ENCODE measurements around the gene SNRNP35. TPM values are rescaled to one million over a fixed set of nuclear protein-coding genes. Genes with fewer than 3 reads are reported as not detected.
"Not testable (repeated sequence)": the region's sequence is repeated elsewhere in the genome, so short reads cannot be mapped to it uniquely, and the experiment has no call there.

SNRNP35 gene
- total RNA-seq, 3 donors from 2014 or later (not counting 1 experiment from before 2014, with no cell fraction given) = 25.6 to 34.8 (median 28.7) TPM

DNA sequence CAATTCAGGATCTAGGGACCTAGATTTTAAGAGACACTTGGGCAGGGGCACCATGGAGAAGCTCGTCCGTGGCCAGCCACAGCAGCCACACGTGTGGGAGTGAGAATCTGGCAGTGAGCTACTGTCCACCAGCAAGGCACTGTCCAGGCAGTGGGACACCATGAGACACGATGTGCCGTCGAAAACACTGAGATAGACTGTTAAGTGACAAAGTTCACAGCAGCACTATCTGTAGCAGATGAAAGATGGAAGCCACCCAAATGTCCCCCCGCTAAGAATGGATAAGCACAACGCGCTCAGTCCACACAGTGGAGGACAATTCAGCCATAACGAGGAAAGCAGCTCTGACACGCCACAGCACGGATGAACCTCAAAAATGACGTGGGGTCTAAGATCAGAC lies 55.9 kb downstream of the SNRNP35 start:
- no peaks in the 10 kb centered on the region for H3K4me1 Mint-ChIP-seq
- TF ChIP-seq, protein P1, sequence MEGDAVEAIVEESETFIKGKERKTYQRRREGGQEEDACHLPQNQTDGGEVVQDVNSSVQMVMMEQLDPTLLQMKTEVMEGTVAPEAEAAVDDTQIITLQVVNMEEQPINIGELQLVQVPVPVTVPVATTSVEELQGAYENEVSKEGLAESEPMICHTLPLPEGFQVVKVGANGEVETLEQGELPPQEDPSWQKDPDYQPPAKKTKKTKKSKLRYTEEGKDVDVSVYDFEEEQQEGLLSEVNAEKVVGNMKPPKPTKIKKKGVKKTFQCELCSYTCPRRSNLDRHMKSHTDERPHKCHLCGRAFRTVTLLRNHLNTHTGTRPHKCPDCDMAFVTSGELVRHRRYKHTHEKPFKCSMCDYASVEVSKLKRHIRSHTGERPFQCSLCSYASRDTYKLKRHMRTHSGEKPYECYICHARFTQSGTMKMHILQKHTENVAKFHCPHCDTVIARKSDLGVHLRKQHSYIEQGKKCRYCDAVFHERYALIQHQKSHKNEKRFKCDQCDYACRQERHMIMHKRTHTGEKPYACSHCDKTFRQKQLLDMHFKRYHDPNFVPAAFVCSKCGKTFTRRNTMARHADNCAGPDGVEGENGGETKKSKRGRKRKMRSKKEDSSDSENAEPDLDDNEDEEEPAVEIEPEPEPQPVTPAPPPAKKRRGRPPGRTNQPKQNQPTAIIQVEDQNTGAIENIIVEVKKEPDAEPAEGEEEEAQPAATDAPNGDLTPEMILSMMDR (IDR thresholded peaks at IDR 0.05) = no peak
- H3K36me3 Mint-ChIP-seq = no peaks in the 10 kb centered on the region
- 90% methylated on average over 13 of the region's 13 CpGs for WGBS (ENCODE audit: insufficient coverage)
- DNase-seq = no peak
- H3K9me3 Mint-ChIP-seq = no peaks in the 10 kb centered on the region
- no peaks in the 10 kb centered on the region for H3K36me3 ChIP-seq (ENCODE audit: control insufficient read depth, insufficient read depth, low read length)
- no peaks in the 10 kb centered on the region for H3K27me3 Mint-ChIP-seq (ENCODE audit: low read depth in 2 of 2)
- no peak overlapping the region for H3K4me3 Mint-ChIP-seq
- no peaks in the 10 kb centered on the region for H3K4me1 ChIP-seq (ENCODE audit: control insufficient read depth, insufficient read depth, low read length)
- H3K4me3 ChIP-seq (ENCODE audit: low read length) = no peak overlapping the region
- no peaks in the 10 kb centered on the region for H3K27me3 ChIP-seq (ENCODE audit: control insufficient read depth, insufficient read depth, low read length)
- no peak for ATAC-seq
- intact Hi-C loops (cut with micrococcal nuclease) = no loop called here
- H3K27ac Mint-ChIP-seq = no peak overlapping the region
- H3K27ac ChIP-seq (ENCODE audit: low read length) = no peak overlapping the region
- no peaks in the 10 kb centered on the region for H3K9me3 ChIP-seq (ENCODE audit: control insufficient read depth, insufficient read depth, low read length)

DNA sequence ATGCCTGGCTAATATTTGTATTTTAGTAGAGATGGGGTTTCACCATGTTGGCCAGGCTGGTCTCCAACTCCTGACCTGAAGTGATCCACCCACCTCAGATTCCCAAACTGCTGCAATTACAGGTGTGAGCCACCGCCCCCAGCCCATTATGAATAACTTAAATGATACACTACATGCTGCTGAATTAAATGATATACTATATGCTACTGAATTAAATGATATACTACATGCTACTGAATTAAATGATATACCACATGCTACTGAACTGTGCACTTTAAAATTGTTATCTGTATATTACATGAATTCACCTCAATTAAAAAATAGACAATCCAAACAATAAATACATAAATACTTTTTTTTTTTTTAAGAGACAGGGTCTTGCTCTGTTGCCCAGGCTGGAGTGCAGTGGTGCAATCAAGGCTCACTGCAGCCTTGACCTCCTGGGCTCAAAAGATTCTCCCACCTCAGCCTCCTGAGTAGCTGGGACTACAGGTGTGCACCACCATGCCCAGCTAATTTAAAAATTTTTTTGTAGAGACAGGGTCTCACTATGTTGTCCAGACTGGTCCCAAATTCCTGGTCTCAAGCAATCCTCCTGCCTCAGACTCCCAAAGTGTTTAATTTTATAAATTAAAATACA lies 56.8 kb downstream of the SNRNP35 start:
- H3K4me3 Mint-ChIP-seq; H3K9me3 Mint-ChIP-seq; H3K27ac Mint-ChIP-seq; H3K4me1 ChIP-seq (ENCODE audit: control insufficient read depth, insufficient read depth, low read length); H3K36me3 ChIP-seq (ENCODE audit: control insufficient read depth, insufficient read depth, low read length); H3K36me3 Mint-ChIP-seq; H3K27me3 Mint-ChIP-seq (ENCODE audit: low read depth in 2 of 2); H3K27ac ChIP-seq (ENCODE audit: low read length); intact Hi-C loops (cut with micrococcal nuclease); H3K4me3 ChIP-seq (ENCODE audit: low read length); DNase-seq; H3K4me1 Mint-ChIP-seq; H3K9me3 ChIP-seq (ENCODE audit: control insufficient read depth, insufficient read depth, low read length); H3K27me3 ChIP-seq (ENCODE audit: control insufficient read depth, insufficient read depth, low read length); ATAC-seq: not testable (repeated sequence)
- no CpG with 5 or more reads among the region's 1 CpG for WGBS (ENCODE audit: insufficient coverage)

DNA sequence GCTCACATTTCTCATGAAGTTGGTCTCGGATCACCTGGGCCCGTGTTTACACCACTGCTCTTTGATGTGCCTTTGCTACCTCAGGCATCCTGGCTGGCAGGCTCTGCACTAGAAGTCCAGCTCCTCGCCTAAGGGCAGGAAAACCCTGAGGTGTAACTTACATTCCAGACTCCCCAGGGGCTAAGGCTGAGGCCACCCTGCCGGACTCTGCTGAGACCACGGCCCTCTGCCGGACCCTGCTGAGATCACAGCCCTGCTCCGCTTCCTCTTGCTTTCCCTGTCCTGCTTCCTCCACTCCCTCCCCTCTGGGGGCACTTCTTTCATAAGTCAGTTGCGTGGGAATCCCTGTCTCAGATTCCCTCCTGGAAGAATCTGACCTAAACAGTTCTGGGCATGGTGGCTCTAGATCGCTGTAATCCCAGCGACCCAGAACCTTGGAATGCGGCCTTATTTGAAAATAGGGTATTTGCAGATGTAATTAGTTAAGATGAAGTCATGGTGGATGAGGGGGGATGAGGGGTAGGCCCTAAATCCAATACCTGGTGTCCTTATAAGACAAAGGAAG lies 58.4 kb downstream of the SNRNP35 start:
- no peaks in the 10 kb centered on the region for H3K4me1 ChIP-seq (ENCODE audit: control insufficient read depth, insufficient read depth, low read length)
- H3K4me1 Mint-ChIP-seq = no peaks in the 10 kb centered on the region
- H3K36me3 ChIP-seq (ENCODE audit: control insufficient read depth, insufficient read depth, low read length) = no peaks in the 10 kb centered on the region
- WGBS (ENCODE audit: insufficient coverage) = 95% methylated on average over 11 of the region's 11 CpGs
- no peaks in the 10 kb centered on the region for H3K36me3 Mint-ChIP-seq
- no peak overlapping the region for H3K4me3 Mint-ChIP-seq
- no peaks in the 10 kb centered on the region for H3K27me3 Mint-ChIP-seq (ENCODE audit: low read depth in 2 of 2)
- no peaks in the 10 kb centered on the region for H3K9me3 Mint-ChIP-seq
- H3K27me3 ChIP-seq (ENCODE audit: control insufficient read depth, insufficient read depth, low read length) = no peaks in the 10 kb centered on the region
- DNase-seq (no peak), ATAC-seq (no peak)
- H3K27ac ChIP-seq (ENCODE audit: low read length) = no peak overlapping the region
- TF ChIP-seq, protein P1 (IDR thresholded peaks at IDR 0.05) = no peak
- intact Hi-C loops (cut with micrococcal nuclease) = no loop called here
- no peak overlapping the region for H3K4me3 ChIP-seq (ENCODE audit: low read length)
- no peaks in the 10 kb centered on the region for H3K9me3 ChIP-seq (ENCODE audit: control insufficient read depth, insufficient read depth, low read length)
- H3K27ac Mint-ChIP-seq = no peak overlapping the region

Other genes starting within 250 kb of the SNRNP35 start
- 100 to 1,000 TPM in 2 of 3 donors, 10 to 100 TPM in 1; 97.6 to 114 (median 109) TPM for gene MPHOSPH9, start 225.0 kb upstream of the SNRNP35 start, total RNA-seq
- 10 to 100 TPM; 16.2 to 18.5 (median 17.0) TPM for gene MTRFR, start 224.7 kb upstream of the SNRNP35 start, total RNA-seq
- 10 to 100 TPM in 2 of 3 donors, 1 to 10 TPM in 1; 8.2 to 13.3 (median 11.6) TPM for gene CDK2AP1, start 186.3 kb upstream of the SNRNP35 start, total RNA-seq
- 10 to 100 TPM; 30.7 to 40.3 (median 34.3) TPM for gene SBNO1, start 93.3 kb upstream of the SNRNP35 start, total RNA-seq
- gene KMT5A, start 74.0 kb upstream of the SNRNP35 start, total RNA-seq = 10 to 100 TPM; 24.9 to 50.2 (median 48.7) TPM
- 1 to 10 TPM; 3.6 to 5.5 (median 4.4) TPM for gene RILPL2, start 21.5 kb upstream of the SNRNP35 start, total RNA-seq
- 1 to 10 TPM; 1.3 to 2.7 (median 1.5) TPM for gene RILPL1, start 75.6 kb downstream of the SNRNP35 start, total RNA-seq
- 100 to 1,000 TPM; 107 to 134 (median 113) TPM for gene TMED2, start 126.4 kb downstream of the SNRNP35 start, total RNA-seq
- gene DDX55, start 144.0 kb downstream of the SNRNP35 start, total RNA-seq = 10 to 100 TPM; 25.9 to 42.7 (median 41.5) TPM
- gene EIF2B1, start 175.5 kb downstream of the SNRNP35 start, total RNA-seq = 10 to 100 TPM; 50.5 to 55.7 (median 51.0) TPM
- 10 to 100 TPM; 12.8 to 21.3 (median 21.2) TPM for gene GTF2H3, start 175.7 kb downstream of the SNRNP35 start, total RNA-seq
- gene TCTN2, start 213.0 kb downstream of the SNRNP35 start, total RNA-seq = 1 to 10 TPM; 3.2 to 7.3 (median 4.6) TPM